ENCODE measurements around the gene DUSP5.
A peak's percentile ranks its signal among the peaks of the same experiment; 100 is the strongest.
"Not testable (repeated sequence)": the region's sequence is repeated elsewhere in the genome, so short reads cannot be mapped to it uniquely, and the experiment has no call there.

Gene DUSP5, protein sequence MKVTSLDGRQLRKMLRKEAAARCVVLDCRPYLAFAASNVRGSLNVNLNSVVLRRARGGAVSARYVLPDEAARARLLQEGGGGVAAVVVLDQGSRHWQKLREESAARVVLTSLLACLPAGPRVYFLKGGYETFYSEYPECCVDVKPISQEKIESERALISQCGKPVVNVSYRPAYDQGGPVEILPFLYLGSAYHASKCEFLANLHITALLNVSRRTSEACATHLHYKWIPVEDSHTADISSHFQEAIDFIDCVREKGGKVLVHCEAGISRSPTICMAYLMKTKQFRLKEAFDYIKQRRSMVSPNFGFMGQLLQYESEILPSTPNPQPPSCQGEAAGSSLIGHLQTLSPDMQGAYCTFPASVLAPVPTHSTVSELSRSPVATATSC

DNA sequence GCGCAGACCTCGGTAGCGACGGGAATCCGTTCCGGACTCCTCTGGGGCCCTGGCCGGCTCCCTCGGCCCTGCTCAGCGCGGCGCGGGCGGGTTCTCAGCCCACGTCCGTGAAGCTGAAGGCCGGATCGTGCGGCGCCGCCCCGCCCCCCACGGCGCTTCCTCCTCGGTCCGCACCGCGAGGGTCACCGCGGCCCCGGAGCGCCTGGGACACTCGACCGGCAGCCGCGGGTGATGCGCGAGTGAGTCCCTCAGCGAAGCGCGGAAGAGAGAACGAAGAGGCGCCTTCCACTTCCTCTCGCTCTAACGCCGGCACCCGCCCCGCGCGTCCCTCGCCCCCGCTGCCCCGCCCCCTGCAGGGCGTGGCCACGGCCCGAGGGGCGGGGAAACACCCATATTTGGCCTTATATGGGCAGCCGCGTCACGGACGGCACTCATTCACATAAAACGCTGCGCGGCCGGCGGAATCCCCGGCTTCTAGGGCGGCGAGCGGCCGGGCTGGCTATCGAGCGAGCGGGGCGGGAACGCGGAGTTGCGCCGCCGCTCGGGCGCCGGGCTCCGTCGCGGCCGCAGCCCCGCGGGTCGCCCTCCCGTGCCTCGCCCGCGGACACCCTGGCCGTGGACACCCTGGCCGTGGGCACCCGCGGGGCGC, at the start of gene DUSP5:
TSS of gene DUSP5 (plus strand) at position 470 of the 649 bp plus-strand sequence. CDS start 215 bp downstream, outside the sequence.
- DNase-seq, result peak; percentile 95

DNA sequence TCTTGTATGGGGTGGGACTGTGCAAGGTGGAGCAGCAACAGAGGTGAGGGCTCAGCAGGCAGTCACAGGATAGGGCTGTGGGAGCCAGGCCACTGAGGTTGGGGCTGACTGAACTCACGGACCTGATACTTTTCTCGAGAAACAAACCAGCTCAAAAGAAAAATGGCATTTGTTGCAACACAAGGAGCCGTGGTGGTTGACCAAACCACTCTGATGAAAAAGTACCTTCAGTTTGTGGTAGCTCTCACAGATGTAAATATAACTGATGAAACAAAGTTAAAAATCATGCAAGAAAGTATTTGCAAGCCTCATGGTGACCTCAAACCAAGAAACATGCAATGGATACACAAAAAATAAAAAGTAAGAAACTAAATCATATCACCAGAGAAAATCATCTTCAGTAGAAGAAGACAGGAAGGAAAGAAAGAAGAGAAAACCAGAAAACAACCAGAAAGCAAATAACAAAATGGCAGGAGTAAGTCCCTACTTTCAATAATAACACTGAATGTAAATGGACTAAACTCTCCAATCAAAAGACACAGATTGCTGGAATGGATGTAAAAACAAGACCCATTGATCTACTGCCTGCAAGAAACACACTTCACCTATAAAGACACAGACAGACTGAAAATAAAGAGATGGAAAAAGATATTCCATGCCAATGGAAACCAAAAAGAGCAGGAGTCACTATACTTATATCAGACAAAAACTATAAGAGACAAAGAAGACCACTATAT, 48.9 kb upstream of the DUSP5 start:
- no peak for DNase-seq

DNA sequence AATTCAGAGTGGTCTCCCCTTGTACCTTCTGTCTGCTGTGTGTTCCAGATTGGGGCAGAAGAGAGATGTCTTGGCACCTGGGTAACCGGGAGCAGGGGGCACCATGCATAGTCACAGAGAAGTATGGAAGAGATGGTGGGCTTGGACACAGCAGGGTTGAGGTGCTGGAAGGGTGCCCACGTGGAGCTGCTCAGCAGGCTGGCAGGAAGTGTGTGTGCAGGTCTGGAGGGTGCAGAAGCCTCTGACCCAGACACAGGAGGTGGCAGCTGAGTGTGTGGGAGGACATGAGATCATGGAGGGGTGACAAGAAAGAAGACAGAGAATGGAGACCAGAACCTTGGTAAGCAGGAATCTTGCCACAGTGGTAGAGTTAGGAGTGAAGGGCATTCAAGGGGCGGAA, 42.3 kb upstream of the DUSP5 start:
- DNase-seq, result peak; percentile 23

DNA sequence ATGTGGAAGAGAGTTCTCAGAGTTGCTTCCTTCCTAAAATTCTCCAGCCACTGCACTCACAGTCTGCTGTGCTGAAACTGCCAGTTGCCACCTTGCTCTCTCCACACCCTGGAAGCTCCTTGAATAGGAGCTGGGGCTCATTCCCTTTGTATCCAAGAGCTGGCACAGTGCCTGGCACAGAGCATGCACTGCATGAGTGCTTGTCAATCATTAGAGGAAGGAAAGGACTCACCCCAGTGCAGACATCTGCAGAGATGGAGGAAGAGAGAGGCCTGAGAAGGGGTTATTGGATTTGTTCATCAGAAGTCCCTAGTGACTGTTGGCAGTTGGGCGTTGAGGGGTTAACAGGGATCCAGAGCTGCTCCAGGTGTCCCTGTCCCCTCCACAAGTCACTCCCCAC, 41.7 kb upstream of the DUSP5 start:
- no peak for DNase-seq

DNA sequence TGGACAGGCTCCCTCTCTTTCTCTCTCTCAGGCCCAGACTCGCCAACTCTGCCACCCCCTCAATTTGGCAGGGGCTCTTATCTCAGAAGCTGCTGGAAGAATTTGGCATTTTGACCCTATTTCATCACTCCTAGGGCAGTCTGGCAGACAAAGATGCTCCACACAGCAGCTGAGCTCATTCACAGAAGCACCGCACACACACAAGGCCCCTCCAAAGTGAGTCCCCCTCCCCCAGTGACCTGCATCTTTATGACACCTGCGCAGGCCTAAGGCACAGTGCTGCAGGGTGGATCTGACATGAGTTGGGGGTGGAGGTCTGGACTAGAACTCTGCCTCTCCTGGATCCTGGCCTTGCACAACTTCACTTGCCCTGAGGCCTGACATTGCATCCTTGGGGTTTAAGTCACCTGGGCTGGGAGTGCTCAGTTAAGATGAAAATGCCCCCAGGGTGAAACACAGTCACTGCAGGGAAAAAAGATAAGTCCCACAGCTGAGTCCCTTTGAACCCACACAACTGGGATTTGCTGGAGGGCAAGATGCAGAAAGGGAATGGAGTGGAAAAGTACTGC, 41.1 kb upstream of the DUSP5 start:
- DNase-seq, result no peak

DNA sequence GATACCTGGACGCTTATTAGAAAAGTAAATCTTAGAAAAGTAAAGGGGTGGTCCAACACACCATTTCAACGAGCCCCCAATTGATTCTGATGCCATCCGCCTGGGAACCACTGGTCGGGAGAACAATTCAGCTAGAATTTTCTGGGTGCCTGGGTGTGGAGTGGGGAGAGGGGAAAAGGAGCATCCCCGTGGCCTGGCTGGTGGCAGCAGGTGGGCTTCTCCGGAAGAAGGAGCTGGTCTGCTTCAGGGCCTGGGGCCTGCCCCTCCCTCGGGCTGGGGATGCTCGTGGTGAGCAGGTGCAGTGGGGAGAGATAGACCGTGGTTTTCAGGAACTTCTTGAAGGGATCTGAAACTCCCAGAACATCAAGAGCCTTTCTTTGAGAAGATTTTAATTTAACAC, 39.9 kb upstream of the DUSP5 start:
- no peak for DNase-seq

DNA sequence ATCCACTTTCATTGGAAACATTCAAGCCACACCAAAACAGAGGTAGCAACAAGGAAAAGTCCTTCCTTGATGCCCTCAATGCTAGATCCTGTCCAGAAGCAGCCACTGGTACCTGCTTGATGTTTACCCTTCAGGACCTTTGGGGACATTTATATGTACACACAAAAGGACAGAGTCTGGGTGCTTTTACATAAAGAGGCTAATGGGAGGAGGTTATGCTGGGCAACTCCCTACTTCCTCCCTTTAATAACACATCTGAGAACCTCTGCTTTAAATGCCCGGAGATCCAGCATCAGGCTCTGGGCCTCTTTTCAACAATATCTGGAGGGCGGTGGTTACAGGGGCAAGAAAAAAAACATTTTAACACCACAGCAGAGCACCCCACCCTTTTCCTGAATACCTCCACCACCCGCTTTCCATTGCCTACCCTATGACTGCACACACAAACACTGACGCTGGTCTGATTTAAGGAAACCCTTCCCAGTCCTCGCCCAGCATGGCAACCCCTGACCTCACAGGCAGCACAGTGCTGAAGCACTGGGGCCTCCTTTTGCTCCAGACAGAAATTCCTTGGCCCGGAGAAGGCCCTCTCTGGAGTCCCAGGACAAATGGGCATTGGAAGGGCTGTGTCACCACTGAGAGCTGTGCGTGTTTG, 39.3 kb upstream of the DUSP5 start:
- peak; percentile 5 for DNase-seq

DNA sequence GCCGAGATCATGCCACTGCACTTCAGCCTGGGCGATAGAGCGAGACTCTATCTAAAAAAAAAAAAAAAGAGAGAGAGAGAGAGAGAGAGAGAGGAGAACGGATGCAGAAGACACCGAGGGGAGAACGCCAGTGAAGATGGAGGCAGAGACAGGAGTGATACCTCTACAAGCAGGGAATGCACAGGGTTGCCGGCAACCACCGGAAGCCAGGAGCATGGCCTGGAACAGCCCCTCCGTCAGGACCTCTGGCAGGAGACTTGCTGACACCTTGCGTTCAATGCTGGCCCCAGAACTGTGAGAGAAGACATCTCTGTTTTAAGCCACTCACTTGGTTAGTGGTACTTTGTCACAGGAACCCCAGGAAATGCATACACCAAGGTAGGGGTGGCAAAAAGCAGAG, 38.1 kb upstream of the DUSP5 start:
- no peak for DNase-seq

DNA sequence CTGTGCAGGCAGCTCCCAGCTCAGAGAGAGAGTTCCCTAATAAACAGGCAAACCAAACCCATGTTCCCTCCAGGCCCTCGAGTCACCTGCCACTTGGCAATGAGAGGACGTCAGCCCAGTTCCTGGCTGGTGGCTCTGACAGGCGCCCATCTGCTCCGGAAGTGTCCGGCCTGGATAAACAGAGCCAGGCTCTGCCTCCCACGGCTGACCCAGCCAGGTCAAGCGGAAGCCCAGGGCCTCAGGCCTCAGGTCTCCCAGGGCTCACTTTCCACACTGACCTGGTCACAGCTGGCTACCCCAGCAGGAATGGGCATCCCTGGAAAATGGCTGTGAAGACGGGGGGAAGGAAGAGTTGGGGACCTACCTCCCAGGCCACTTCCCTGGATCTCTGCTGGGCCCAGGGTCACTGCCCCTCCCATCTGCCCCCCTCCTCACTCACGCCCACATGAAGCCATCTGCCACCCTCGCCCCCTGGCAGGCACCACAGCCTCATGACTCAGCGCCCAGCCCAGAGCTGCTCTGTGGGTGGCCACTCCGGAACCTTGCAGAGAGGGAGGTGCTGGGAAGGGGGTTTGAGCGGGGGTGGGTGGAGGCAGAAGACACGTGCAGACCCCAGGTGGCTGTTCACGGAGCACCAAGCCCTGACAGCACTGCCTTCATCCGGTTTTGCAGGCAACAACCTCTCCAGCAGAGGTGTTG, 37.4 kb upstream of the DUSP5 start:
- peak; percentile 38 for DNase-seq

DNA sequence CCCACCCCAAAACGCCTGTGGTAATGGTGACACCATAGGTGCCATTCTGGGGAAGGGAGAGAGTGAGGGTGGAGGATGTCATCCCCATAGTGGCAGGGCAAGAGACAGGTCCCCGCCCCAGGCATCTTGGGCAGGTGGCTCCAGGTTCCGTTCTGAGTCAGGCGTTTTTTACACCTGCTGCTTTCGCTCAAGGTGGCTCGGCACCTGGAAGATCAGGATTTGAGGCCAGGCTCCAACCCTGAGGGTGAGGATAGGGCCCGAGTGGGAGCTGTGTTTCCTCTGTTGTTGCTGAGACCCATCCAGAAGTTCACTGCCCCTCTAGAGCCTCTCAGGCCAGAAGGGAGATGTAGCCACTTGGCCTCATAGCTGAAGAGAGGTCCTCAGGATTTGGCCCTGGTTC, 36.6 kb upstream of the DUSP5 start:
- no peak for DNase-seq

DNA sequence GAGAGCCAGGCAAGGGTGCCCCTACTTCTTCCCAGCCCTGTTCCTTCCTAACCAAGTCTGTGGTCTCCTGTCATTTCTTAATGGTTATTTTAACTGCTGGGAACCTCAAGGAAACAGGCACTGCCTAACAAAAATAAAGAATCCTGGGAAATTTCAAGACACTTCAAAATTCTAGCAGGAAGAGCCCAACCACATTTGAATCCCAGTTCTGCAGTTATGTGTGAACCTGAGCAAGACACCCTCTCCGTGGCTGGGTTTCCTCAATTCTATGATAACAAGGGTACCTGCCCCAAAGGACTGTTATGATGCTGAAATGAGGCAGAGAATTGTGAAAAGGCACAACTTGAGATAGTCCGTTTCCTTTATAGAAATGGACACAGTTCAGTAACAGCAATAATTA, 36.2 kb upstream of the DUSP5 start:
- no peak for DNase-seq

DNA sequence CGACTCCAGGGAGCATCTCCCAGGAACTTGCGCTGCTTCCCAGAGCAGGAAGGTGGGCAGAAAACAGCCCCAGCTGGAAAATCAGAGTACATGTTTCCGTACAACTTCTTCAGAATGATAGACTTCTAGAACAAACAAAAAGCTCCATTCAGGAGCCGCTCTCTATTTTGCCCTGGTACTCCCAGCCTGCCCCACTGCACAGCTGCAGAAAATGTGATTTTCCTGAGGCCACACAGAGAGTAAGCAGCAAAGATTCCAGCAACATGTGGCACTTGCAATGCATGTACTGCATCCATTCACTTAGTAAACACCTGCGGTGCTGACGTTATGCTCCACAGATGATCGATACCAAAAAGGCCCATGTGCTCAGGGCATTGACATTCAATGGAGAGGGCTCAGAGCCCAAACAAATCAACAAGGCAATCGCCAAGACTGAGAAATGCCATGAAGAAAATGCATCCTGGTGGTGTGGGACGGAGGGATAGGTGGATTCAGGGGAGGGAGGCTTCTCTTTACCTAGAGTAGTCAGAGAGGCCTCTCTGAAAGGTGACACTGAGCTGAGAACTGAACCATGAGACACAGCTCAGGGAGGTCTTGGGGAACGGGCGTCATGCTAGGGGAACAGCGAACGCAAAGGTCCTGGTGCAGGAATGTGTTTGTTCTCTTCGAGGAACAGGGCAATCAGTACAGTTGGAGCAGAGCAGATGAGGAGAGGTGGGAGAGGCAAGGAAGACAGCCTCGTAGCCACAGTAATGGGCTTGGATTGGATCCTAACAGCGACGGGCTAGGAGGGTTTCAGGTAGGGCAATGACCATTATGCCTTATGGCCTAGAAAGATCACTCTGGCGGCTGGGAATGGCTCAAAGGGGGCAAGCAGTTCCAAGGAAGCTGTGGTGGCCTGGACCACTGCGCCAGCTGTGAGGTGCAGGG, 35.3 kb upstream of the DUSP5 start:
- no peak for DNase-seq

DNA sequence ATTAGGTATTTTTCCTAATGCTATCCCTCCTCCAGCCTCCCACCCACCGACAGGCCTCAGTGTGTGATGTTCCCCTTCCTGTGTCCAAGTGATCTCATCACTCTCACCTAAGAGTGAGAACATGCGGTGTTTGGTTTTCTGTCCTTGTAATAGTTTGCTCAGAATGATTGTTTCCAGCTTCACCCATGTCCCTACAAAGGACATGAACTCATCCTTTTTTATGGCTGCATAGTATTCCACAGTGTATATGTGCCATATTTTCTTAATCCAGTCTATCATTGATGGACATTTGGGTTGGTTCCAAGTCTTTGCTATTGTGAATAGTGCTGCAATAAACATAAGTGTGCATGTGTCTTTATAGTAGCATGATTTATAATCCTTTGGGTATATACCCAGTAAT, 29.4 kb upstream of the DUSP5 start:
- not testable (repeated sequence) for DNase-seq

DNA sequence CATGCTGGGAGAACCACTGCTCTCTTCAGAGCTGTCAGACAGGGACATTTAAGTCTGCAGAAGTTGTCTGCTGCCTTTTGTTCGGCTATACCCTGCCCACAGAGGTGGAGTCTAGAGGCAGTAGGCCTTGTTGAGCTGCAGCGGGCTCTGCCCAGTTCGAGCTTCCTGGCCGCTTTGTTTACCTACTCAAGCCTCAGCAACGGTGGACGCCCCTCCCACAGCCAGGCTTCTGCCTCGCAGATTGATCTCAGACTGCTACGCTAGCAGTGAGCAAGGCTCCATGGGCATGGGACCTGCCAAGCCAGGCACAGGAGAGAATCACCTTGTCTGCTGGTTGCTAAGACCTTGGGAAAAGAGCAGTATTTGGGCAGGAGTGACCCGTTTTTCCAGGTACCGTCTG, 27.2 kb upstream of the DUSP5 start:
- DNase-seq, result not testable (repeated sequence)

DNA sequence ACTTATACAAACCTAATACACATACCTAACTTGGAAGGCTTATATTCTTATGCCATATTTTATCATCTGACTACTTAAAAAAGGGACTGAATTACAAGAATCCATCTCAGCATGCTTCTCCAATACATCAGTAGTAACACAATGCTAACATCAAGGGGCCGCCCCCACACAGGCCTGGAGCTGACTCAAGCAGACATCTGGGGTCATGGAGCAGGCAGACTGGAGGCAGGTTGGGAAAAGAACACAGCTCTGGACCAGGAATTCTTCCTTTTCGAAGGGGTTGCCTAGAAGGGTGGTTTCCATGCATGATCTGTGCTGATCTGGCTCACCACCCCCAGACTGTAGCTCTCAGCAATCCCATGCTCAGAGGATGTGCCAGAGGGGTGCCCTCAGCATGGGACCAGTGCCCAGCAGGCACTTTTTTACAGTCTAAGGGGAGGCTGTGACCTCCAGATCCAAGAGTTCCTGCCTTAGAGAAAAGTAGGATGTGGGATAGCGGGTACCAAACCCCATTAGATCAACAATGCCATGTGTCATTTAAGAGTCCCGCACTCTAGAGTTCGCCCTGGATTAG, 26.1 kb upstream of the DUSP5 start:
- no peak for DNase-seq

DNA sequence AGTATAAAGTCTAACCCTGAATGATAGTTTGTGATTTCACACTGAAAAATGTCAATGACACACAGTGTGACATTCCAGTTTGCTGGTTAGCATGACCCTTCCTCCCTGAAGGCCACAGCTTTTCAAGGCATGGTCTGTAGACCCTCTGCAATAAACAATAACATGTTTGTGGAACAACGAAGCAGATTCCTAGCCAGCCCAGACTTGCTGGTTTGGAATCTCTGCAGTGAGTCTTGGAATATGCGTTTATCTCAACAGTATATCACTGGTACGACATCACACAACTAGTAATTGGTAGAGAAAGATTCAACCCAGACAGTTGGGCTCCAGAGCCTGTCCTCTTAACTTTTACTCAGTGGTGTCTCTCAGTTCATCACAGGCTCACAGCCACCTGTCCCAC, 23.7 kb upstream of the DUSP5 start:
- no peak for DNase-seq

DNA sequence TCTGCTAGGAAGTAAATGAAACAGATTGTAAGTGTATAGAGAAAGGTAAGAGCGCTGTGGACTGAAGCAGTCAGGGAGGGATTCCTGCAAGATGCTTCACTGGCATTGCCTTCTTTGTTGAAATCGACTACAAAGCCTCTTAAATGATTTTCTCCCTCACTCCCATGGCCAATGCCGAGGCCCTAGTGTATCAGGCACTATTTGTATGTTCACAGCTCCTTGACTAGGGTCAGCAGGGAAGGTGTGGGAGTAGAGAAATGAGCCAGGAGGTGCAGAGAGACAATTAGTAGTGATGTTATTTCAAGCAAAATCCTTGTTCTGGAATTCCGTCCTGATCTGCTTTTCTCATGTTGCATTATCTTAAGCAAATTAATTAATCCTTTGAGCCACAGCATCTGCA, 22.9 kb upstream of the DUSP5 start:
- DNase-seq, result no peak

DNA sequence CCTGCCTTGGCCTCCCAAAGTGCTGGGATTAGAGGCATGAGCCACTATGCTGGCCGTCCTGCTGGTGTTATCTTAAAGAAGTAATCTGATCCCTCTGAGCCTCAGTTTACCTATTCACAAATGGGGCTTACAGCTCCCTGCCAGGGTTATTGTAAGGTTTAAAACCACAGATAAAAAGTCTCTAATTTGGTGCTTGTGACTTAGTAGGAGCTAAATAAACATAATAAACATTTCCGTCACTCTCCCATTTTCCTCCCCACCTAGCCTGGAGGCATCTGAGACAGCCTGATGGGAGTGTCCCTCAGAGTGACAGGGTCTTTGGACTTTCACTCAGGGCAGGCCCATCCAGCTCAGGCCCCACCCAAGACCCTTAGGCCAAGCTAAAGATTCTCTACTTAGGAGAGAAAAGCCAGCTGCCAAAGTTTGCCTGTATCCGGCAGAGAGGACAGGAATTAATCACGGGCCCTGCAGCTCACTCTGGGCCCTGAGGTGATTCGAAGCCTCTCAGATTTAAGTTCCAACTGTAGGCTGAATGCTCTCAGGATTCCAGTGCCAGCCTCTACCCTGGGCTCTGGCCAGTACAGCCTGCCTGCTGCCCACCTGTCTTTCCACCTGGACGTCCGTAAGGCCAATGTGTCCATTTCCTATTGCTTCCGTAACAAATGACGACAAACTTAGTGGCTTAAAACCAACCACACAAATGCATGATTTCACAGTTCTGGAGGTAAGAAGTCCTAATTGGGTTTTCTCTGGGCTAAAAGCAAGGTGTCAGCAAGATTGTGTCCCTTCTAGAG, 21.8 kb upstream of the DUSP5 start:
- DNase-seq, result no peak

DNA sequence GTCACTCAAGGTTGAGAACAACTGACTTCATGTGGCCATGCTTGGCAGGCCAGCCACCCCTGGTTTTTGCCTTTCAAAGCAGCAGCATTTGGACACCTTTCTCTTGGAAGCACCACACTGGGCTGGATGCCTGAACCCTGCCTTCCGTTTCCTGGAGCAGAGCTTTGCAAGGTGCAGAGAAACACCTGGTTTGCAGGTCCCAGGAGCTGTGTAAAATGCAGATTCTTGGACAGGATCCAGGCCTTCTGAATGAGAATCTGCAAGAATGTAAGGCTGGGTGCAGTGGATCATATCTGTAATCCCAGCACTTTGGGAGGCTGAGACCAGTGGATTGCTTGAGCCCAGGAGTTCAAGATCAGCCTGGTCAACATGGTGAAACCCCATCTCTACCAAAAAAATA, 18.0 kb upstream of the DUSP5 start:
- DNase-seq, result no peak

DNA sequence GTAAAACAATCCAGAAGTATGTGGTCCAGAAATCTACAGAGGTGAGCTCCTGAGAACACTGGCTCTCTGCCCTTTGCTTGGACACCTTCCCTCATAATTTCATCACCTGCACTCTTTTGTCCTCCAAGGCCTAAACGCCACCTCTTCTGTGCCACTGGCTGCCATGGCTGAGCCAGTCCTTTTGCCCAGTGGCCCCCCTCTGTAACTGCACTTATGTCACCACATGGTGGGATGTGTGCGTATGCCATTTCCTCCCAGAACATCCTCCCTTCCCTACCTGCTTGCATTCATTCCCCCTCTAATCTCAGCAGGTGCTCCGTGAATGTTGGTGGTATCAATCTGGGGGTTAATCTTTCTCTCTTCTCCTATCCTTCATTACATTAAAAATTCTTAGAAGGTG, 17.3 kb upstream of the DUSP5 start:
- DNase-seq, result no peak

Measured in CD4-positive, alpha-beta T cell treated with Interleukin-17A for 4 hours (primary cell).